ENCODE results near the gene CD33.

- TF ChIP-seq, protein P1, sequence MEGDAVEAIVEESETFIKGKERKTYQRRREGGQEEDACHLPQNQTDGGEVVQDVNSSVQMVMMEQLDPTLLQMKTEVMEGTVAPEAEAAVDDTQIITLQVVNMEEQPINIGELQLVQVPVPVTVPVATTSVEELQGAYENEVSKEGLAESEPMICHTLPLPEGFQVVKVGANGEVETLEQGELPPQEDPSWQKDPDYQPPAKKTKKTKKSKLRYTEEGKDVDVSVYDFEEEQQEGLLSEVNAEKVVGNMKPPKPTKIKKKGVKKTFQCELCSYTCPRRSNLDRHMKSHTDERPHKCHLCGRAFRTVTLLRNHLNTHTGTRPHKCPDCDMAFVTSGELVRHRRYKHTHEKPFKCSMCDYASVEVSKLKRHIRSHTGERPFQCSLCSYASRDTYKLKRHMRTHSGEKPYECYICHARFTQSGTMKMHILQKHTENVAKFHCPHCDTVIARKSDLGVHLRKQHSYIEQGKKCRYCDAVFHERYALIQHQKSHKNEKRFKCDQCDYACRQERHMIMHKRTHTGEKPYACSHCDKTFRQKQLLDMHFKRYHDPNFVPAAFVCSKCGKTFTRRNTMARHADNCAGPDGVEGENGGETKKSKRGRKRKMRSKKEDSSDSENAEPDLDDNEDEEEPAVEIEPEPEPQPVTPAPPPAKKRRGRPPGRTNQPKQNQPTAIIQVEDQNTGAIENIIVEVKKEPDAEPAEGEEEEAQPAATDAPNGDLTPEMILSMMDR (IDR thresholded peaks at IDR 0.05; ENCODE audit: low read depth, low read length): no peak
- no peak for TF ChIP-seq POLR2A (IDR thresholded peaks at IDR 0.05; ENCODE audit: extremely low read depth, insufficient read length)
- TF ChIP-seq, protein P2, sequence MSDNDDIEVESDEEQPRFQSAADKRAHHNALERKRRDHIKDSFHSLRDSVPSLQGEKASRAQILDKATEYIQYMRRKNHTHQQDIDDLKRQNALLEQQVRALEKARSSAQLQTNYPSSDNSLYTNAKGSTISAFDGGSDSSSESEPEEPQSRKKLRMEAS (IDR thresholded peaks at IDR 0.05; ENCODE audit: low read depth, low read length): no peak
These were observed 2.4 kb downstream of the CD33 start for GRCh38 chr19:51227326-51227725.

All from NB4 (cell line).